Measurements from ENCODE around the gene DYNC1I2.

DYNC1I2 gene

GRCh38 chr2:171728989-171729951, 42.0 kb downstream of the DYNC1I2 start:
- Histone ChIP-seq H3K36me3 (ENCODE audit: control insufficient read depth in 2 of 2, insufficient read depth in 1 of 2, low read length in 2 of 2) (peaks cover 9 to 76% of the 10 kb centered on the region in 2 experiments), H3K4me1 (ENCODE audit: control insufficient read depth, insufficient read depth, low read length) (no peaks in the 10 kb centered on the region), H3K4me3 (ENCODE audit: low read depth, low read length) (no peak overlapping the region), H3K27ac (ENCODE audit: extremely low read depth, low read depth, low read length) (no peak overlapping the region), H3K9me3 (ENCODE audit: control insufficient read depth, insufficient read depth, low read depth, low read length) (no peaks in the 10 kb centered on the region)
- TF ChIP-seq ZNF157 (tag by site-specific recombination; IDR thresholded peaks at IDR 0.05) (no peak), ZNF221 (tag by site-specific recombination; IDR thresholded peaks at IDR 0.05; ENCODE audit: borderline replicate concordance) (no peak), GLIS1 (tag by site-specific recombination; IDR thresholded peaks at IDR 0.05) (no peak), ZNF174 (tag by site-specific recombination; IDR thresholded peaks at IDR 0.05) (no peak), ZNF692 (tag by site-specific recombination; IDR thresholded peaks at IDR 0.05) (no peak), ZNF664 (tag by site-specific recombination; IDR thresholded peaks at IDR 0.05) (no peak), ZNF426 (tag by site-specific recombination; IDR thresholded peaks at IDR 0.05) (no peak), ZNF223 (tag by site-specific recombination; IDR thresholded peaks at IDR 0.05) (no peak), OSR2 (tag by site-specific recombination; IDR thresholded peaks at IDR 0.05) (no peak), YY1 (tag by site-specific recombination; IDR thresholded peaks at IDR 0.05) (no peak)
- TF ChIP-seq, protein P1, sequence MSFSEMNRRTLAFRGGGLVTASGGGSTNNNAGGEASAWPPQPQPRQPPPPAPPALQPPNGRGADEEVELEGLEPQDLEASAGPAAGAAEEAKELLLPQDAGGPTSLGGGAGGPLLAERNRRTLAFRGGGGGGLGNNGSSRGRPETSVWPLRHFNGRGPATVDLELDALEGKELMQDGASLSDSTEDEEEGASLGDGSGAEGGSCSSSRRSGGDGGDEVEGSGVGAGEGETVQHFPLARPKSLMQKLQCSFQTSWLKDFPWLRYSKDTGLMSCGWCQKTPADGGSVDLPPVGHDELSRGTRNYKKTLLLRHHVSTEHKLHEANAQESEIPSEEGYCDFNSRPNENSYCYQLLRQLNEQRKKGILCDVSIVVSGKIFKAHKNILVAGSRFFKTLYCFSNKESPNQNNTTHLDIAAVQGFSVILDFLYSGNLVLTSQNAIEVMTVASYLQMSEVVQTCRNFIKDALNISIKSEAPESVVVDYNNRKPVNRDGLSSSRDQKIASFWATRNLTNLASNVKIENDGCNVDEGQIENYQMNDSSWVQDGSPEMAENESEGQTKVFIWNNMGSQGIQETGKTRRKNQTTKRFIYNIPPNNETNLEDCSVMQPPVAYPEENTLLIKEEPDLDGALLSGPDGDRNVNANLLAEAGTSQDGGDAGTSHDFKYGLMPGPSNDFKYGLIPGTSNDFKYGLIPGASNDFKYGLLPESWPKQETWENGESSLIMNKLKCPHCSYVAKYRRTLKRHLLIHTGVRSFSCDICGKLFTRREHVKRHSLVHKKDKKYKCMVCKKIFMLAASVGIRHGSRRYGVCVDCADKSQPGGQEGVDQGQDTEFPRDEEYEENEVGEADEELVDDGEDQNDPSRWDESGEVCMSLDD (tag by site-specific recombination; IDR thresholded peaks at IDR 0.05) = no peak
- ChIA-PET CTCF (interaction anchor here (0.6 kb wide), 2 partner anchors 161 to 274 kb away, joined by 3 read pairs; no protein-coding TSS in a partner anchor), POLR2A (no interaction called here)

DNA sequence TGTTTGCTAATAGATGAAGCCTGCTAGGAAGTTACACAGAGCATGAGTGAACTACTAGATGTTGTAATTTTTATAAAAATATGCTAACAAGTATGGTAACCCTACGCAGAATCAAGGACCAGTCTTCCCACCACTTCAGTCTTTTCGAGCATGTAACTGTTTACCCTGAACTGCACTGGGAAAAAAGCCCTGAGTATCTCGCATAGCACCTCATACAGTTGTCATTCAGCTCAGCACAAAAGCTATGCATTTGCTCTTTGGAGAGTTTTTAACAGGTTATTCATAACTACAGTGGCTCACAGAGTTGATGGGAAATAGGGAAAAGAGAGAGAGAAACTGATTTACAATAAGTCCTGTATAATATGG, 42.7 kb downstream of the DYNC1I2 start:
- no peak for TF ChIP-seq ZSCAN23 (tag by site-specific recombination; IDR thresholded peaks at IDR 0.05)
- H3K9me3 ChIP-seq (ENCODE audit: control insufficient read depth, insufficient read depth, low read depth, low read length) = no peaks in the 10 kb centered on the region
- H3K4me3 ChIP-seq (ENCODE audit: low read depth, low read length) = no peak overlapping the region
- peaks cover 9 to 80% of the 10 kb centered on the region in 2 experiments for H3K36me3 ChIP-seq (ENCODE audit: control insufficient read depth in 2 of 2, insufficient read depth in 1 of 2, low read length in 2 of 2)
- ChIA-PET POLR2A (no interaction called here), CTCF (no interaction called here)
- no peaks in the 10 kb centered on the region for H3K4me1 ChIP-seq (ENCODE audit: control insufficient read depth, insufficient read depth, low read length)
- no peak overlapping the region for H3K27ac ChIP-seq (ENCODE audit: extremely low read depth, low read depth, low read length)

DNA sequence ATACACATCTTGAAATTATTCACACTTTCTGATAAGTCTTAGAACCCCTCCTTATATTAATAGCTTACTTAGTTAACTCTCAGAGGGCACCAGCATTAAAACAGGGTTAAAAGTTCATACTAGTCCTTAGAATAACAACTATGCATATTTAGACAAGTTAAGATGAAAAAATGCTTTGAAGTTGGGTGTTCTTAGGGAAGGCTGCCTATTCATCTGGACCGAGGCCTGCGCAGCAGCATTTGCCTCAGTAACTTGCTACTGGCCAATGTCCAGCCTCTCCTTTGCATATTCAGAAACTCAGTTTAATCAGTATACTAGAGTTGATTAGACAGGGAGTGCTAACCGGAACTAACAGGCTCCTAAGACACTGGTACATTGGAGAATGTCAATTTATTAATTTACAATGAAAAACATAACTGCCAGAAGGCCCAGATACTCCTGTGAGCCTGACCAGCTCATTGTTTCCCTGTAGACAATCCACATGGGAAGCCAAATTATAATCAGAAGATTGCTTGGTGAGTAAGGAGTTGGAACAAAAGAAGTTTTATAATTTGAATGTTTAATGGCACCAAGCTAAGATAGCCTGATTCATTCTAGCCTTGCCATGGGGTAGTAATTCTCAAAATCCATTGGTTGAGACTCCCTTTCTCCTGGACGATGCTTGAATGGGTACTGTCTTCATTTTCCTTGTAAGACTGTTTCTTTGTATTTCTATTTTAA, 48.9 kb downstream of the DYNC1I2 start:
- H3K27ac ChIP-seq (ENCODE audit: extremely low read depth, low read depth, low read length) = no peak overlapping the region
- H3K9me3 ChIP-seq (ENCODE audit: control insufficient read depth, insufficient read depth, low read depth, low read length) = no peaks in the 10 kb centered on the region
- no peak overlapping the region for H3K4me3 ChIP-seq (ENCODE audit: low read depth, low read length)
- ChIA-PET CTCF (no interaction called here), POLR2A (no interaction called here)
- H3K36me3 ChIP-seq (ENCODE audit: control insufficient read depth in 2 of 2, insufficient read depth in 1 of 2, low read length in 2 of 2) = peaks cover 15 to 76% of the 10 kb centered on the region in 2 experiments
- no peak for TF ChIP-seq ZNF596 (tag by site-specific recombination; IDR thresholded peaks at IDR 0.05)
- TF ChIP-seq ZXDB (tag by site-specific recombination; IDR thresholded peaks at IDR 0.05) = no peak
- no peak for TF ChIP-seq BCL11A (tag by site-specific recombination; IDR thresholded peaks at IDR 0.05; ENCODE audit: low read depth)
- TF ChIP-seq, protein P2, sequence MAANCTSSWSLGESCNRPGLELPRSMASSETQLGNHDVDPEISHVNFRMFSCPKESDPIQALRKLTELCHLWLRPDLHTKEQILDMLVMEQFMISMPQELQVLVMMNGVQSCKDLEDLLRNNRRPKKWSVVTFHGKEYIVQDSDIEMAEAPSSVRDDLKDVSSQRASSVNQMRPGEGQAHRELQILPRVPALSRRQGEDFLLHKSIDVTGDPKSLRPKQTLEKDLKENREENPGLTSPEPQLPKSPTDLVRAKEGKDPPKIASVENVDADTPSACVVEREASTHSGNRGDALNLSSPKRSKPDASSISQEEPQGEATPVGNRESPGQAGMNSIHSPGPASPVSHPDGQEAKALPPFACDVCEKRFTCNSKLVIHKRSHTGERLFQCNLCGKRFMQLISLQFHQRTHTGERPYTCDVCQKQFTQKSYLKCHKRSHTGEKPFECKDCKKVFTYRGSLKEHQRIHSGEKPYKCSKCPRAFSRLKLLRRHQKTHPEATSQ (tag by site-specific recombination; IDR thresholded peaks at IDR 0.05) = no peak
- no peak for TF ChIP-seq MZF1 (tag by site-specific recombination; IDR thresholded peaks at IDR 0.05; ENCODE audit: borderline replicate concordance)
- TF ChIP-seq ZNF792 (tag by site-specific recombination; IDR thresholded peaks at IDR 0.05) = no peak
- no peak for TF ChIP-seq SCRT2 (tag by site-specific recombination; IDR thresholded peaks at IDR 0.05)
- TF ChIP-seq ZNF624 (tag by site-specific recombination; IDR thresholded peaks at IDR 0.05) = no peak
- no peak for TF ChIP-seq ZNF48 (tag by site-specific recombination; IDR thresholded peaks at IDR 0.05)
- no peak for TF ChIP-seq ZNF133 (tag by site-specific recombination; IDR thresholded peaks at IDR 0.05)
- no peak for TF ChIP-seq ZNF555 (tag by site-specific recombination; conservative IDR thresholded peaks at IDR 0.05)
- no peaks in the 10 kb centered on the region for H3K4me1 ChIP-seq (ENCODE audit: control insufficient read depth, insufficient read depth, low read length)

Data from HEK293 (cell line).